ENCODE data around the gene NAA35.

Gene NAA35

GRCh38 chr9:86062845-86063693 is 122.1 kb downstream of the NAA35 start:
- no peak for DNase-seq (ENCODE audit: low read depth)

GRCh38 chr9:86064220-86064619 is 123.3 kb downstream of the NAA35 start:
- no peak for DNase-seq (ENCODE audit: low read depth)

- DNase-seq (ENCODE audit: low read depth): no peak
Measured at GRCh38 chr9:86069206-86069869, 128.4 kb downstream of the NAA35 start.

Measured in activated T-cell treated with anti-CD3 and anti-CD28 coated beads for 24 hours (primary cell).